HG03159 (cell line): ENCODE measurements around the gene SYCP3.
"Not testable (repeated sequence)": the region's sequence is repeated elsewhere in the genome, so short reads cannot be mapped to it uniquely, and the experiment has no call there.

Experiments
- ATAC-seq: cut with Tn5 transposase; IDR thresholded peaks from one replicate; pipeline ENCODE4 v1.9.1; 2021; ENCODE audit warnings: mild to moderate bottlenecking, moderate library complexity; ENCODE audit not compliant: unreplicated experiment

The SYCP3 gene

DNA sequence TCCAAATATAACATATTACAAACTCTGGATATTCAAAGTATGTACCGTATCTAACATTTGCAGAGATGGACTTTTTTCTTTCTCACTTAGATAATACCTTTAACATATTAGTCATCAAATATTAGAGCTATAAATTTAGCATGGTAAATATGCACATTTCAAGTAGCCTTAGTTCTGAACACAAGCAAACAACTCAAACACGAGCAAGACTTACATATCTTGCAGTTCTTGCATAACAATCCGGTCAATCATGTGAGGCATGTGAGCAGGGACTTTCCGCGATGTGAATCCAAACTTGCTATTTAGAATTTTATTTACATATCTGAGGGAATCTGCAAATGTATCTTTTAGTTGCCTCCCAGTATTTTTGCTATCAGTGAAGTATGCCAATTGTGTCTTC, 22.1 kb upstream of the SYCP3 start:
- no peak for ATAC-seq

DNA sequence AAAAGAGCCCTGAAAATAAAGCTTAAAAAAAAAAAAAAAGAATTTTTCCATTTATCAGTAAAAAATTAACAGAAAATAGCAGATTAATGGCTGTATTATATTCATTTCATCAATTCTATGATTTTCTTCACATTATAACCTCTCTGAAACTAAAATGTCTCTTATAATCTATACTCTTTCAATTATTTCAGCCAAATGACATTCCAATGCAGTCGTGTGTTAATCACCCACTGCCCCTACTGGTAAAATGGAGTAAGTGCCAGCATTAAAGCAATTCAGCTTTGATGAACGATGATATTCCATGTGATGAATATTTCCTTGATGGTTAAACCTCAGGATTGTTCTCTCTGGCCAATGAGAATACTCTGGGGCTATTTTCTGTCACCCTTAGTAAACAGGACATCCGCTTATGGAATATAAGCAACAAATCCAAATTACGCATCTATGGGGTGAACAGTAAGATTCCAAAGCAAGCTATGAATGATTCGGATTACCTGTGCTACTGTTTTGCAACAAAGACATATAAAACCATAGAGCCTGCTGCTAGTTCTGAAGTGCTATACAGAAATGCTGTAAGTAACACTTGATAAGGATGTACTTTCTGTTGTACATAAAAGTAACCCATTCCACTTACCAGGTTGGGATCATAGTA, 20.3 kb upstream of the SYCP3 start:
- ATAC-seq, result peak; percentile 54

DNA sequence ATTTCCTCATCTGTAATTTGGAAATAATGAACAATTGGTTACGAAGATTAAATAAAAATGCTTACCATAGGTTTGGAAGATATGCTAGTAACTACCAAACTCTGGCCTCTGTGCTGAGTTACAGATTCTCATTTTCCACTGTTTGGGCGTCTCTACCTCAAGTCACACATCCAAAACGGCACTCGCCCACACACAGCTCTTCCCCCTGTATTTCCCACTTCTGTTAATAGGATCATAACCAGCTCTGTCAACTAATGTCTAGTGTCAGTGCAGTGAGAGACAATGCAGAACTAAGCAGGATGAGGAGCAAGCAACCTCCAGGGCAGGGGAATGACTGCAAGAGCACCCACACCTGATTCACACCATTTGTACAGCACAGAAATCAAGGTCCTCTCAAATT, 10.9 kb upstream of the SYCP3 start:
- ATAC-seq, result no peak

DNA sequence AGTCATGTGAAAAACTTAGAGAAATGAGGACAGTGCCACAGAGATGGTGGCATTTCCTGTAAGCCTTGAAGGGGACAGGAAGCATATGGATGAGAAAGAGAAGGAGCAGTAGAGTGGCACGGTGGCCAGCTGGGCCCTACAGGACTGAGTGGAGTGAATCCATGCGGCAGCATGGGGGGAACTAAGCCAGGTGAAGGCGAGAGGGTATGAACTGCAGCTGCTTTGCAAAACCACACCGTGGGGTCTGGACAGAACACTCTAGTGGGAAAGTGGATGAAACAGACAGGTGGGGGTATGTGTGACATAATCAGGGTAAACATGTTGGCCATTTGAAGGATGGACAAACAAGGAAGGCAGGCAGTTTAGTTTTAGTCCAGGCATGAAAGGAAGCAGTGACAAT, 10.4 kb upstream of the SYCP3 start:
- no peak for ATAC-seq

DNA sequence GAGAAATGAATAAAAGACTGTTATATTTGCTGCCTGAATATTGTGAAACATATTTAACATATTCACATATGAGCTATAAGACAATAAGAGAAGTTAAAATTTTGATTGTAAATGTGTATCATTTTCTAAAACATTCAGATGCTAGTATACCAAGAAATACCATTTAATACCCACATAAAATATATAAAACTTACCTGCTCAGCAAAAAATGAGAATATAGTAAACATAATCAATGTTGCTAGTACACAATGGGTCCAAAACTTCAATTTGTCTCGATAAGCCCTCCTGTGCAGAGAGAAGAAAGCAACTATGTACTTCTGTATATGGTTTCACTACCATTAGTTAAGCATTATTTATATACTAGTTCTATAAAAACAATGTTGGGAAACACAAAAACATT, 9.6 kb upstream of the SYCP3 start:
- no peak for ATAC-seq

DNA sequence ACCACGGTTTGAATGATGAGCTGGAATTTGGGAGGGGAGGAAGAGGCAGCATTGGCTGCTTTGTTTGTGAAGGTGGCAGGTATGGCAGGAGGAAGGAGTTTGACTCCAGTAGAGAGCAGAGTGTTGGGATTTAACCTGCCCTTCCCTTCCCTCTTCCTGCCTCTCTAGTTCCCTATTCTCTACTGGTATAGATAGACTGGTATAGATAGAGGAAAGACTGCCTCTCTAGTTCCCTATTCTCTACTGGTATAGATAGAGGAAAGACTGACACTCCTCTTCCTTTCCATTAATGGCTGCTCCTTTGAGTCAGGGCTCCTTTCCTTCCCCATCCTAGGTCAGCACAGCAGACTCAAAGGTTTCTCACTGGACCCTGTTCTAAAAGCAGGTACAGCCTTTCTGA, 8.4 kb upstream of the SYCP3 start:
- no peak for ATAC-seq

DNA sequence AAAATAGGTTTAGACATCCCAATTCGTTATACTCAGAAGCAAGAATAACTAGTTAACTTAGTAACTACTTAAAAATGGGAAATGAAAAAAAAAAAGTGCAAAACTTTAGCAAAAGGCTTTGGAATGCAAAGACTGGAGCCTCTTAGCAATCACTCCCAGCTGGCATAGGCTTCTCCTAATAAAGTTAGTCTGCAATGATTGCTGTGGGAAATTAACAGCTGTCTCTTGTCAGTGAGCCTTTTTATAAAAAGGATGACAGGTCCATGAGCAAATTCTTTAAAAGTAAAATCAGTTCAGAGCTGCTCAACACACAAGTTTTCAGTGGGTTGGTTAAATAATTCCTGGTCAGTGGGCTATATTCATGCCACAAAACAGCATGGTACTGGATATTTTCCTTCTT, 7.4 kb upstream of the SYCP3 start:
- ATAC-seq, result no peak

DNA sequence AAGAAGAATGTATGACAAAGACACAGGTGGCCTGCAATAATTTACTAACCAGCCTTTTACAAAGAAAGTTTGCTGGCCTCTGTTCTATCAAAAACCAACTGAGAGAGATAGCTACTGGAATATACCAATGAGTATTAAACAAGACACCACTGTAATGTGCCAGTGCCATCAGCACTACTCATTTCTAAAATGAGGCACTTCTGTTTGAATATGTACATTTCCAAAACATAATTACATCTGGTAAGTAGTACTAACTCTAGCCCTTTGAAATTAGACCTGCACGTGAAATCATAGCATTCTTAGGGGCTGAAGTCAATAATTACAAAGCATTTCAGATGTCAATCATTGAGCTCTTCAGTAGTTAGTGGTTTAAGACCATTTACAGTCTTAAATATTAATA, 6.9 kb upstream of the SYCP3 start:
- no peak for ATAC-seq

DNA sequence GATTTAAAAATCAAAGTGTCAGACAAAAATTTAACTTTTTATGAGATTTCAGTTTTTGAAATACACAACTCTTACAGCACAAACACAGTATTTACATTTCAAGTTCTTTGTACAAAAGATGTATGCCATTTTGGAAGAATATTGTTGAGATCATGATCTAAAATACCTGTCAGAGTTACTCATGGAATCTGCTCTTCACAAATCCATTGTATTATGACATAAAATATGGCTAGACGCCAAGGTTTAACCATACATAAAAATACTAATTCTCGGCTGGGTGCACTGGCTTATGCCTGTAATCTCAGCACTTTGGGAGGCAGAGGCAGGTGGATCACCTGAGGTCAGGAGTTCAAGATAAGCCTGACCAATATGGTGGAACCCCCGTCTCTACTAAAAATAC, 6.2 kb upstream of the SYCP3 start:
- no peak for ATAC-seq

DNA sequence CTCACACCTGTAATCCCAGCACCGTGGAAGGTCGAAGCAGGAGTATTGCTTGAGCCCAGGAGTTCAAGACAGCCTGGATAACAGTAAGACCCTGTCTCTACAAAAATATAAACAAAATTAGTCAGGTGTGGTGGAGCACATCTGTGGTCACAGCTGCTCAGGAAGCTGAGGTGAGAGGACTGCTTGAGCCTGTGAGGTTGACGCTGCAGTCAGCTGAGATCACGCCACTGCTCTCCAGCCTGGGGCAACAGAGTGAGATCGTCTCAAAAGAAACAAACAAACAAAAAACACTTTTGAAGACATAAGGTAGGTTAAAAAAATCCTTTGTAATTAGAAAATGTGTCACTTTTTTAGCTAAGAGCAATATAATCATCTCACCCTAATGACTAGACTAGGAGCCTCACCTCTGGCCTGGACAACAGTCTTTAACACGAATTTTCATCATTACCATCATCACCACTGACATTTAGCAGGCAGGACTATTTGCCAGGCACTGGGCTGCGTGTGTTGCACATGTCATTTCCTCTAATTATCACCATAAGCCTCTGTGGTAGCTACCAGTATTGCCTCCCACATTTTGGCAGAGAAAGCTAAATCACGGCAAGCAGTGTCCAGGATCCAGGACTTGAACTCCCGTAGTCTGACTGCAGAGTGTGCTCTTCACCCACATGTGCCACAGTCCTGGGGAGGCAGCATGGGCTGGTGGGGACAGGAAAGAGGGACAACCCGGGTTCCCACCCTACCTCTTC, 4.6 kb upstream of the SYCP3 start:
- ATAC-seq, result peak; percentile 96

DNA sequence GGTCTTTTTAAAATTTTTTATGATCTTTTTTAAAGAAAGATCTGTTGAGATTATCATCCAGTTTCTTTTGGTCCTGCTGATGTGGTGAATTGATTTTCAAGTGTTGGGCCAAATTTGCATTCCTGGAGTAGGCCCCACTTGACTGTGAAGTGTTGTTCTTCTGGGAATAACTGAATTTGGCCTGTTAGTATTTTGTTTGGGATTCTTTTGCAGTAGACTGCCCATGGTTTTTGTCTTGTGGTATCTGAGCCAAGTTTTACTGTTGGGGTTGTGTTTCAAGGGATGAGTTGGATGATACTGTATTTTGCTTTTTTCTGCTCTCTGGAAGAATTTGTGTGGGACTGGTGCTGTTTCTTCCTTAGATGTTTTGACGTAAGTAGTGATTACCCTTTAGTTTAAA, 4.0 kb upstream of the SYCP3 start:
- no peak for ATAC-seq

DNA sequence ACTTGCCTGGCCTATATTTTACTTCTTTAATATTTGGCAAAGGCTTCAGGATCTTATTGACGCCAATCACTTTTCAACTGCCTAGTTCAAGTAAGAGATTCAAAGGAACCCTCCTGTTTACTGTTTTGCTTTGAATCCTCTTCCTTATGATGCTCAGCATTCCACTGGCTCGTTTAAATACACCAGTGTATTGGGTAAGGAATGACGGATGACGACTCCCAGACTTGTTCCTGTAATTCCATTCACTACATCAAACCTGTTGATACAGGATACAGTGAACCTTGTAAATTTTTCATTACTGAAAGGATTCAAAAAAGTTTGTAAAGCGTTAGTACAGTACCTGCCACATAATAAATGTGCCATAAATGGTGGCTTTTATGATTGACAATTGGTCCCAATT, 1.7 kb upstream of the SYCP3 start:
- no peak for ATAC-seq

DNA sequence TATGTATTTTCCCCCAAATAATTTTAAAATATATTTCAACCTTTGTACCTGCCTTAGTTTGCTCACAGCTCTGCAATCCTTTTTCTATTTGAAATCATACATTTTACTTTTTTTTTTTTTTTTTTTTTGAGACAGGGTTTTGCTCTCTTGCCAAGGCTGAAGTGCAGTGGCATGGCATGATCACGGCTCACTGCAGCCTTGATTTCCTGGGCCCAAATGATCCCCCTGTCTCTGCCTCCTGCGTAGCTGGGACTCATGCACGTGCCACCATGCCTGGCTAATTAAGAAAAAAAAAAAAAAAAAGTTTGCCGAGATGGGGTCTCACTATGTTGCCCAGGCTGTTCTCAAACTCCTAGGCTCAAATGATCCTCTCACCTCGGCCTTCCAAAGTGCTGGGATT, 1.3 kb upstream of the SYCP3 start:
- ATAC-seq, result no peak

DNA sequence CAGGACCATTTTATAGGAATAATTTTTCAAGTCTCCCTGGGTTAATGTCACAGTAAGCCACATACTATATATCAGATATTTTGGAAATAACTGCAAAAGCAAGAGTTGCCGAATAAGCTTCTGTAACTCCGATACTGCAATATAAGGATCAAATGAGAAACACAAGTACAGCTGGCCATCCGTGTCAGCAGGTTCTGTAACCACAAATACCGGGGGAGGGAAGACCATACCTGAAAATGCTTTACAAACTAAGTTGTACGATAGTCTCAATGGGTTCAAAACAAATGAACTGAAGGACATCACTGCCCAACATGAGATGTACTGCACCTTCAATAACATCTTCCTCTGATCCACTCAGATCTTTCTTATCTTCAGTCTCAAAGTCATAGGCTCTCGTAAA, 1.8 kb downstream of the SYCP3 start:
- no peak for ATAC-seq

DNA sequence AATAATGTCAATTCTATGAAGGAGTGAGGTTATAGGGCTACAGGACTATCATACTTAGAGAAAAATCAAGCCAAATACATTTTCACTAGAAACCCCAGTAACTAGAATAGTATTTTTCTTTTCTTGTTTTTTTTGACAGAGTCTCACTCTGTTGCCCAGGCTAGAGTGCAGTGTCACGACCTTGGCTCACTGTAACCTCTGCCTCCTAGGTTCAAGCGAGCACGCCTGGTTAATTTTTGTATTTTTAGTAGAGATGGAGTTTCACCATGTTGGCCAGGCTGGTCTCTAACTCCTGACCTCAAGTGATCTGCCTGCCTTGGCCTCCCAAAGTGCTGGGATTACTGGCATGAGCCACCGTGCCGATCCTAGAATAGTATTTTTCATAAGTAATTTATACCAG, 4.8 kb downstream of the SYCP3 start:
- not testable (repeated sequence) for ATAC-seq

DNA sequence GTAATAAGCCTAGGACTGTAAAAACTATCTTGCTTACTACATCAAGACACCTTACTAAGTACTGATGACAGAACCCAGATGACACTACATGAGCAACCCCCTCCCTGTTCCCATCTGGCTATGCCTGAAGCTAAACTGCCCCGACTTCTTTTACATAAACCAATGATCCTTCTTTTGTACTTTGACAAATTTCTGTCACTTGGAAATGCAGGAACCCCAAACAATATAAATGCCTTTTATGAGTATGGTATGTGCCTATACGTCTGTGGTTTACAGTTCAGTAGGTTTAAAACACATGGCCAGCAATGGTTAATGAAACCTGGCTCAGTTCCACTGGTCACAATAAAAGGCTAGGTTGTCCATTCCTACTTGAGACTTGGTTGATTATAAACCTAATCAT, 6.1 kb downstream of the SYCP3 start:
- ATAC-seq, result no peak

DNA sequence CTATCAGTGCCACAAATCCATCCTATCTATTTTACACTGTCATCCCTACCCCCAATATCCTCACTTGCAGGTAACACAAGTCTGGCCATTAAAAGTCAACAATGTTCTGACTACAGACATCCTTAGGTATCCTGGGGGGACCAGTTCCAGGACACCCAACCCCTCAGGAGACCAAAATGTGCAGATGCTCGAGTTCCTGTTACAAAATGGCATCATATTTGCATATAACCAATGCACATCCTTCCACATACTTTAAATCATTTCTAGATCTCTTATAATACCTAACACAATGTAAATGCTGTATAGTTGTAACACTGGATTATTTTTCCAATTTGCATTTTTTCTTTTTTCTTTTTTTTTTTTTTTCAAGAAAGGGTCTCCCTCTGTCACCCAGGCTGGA, 6.9 kb downstream of the SYCP3 start:
- no peak for ATAC-seq

DNA sequence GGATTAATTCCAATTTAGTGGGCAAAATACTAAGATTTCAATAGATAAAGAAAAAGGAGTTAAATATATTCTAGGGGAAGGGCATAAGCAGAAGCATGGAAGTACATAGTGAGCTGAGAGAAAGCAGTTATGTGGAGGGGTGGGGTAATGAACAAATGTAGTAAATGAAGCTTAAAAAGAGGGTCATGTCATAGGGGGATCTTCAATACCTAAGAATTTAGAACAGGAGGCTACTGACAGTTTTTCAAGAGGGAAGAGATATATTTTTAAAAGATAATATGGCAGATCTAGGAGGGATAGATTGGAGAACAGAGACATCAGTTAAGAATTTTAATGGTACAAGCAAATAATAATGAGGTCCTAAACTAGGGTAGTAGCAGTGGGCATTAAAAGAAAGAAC, 9.4 kb downstream of the SYCP3 start:
- ATAC-seq, result no peak

DNA sequence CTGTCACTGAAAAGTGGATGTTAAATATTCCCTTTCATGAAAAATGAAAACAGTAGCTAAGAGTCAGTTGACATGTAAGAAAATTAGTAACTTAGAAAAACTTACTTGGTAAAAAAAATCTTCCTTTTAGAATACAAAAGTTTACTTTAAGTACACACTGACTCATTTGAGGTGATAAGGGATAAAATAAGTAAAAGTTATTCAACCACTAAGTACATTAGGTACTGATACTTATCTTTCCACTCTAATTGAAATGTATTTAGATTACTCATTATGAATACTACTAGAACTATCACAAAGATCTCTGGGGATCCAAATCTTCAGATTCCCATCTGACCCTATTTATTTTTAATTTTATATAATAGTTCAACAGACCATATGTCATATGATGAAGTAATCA, 12.2 kb downstream of the SYCP3 start:
- no peak for ATAC-seq

DNA sequence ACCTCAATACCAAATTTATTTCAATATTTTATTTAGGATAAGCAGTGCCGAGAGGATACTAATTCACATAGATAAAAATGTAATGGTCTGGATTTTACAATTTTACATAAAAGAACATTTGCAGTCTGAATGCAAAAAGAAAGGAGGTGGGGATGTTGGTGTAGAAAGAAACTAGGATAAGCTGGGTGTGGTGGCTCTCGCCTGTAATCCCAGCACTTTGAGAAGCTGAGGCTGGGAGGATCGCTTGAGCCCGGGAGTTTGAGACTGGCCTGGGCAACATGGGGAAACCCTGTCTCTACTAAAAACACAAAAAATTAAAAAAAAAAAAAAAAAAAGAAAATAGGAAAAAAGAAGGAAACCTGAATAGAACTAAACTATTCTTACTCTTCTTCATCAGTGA, 16.9 kb downstream of the SYCP3 start:
- ATAC-seq, result no peak

DNA sequence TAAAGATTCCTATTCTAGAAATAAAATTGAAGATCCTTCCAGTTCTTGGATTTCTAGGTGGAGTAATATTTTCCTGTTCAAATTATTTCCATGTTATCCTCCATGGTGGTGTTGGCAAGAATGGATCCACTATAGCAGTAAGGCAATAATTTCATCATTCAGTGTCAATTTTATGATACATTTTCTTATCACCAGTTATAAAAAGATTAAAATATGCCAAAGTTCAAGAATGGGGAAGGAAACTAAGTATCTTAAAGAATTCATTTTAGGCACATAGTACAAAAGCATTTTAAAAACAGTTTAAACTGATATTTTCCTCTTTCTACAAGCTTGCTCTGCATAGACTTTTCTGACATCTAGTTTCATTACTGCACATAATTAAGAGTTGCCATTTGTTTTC, 19.1 kb downstream of the SYCP3 start:
- ATAC-seq, result no peak

DNA sequence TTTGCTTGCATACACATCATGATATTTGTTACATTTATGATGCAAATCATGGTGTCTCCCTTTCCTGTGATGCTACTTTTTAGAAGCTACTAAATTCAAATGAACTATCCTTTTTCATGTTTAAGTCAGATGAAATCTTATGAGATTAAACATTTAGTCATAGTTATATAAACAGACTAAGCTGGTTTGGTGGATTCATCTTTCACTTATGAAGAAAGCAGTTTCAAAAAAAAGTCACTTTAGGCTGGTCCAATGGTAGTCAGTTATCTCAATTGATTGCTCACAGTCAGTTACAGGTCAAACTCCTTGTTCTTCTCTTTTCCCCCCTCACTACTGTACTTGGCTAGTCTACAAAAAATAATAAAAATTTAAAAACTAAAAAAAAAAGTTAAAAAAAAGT, 19.7 kb downstream of the SYCP3 start:
- no peak for ATAC-seq

DNA sequence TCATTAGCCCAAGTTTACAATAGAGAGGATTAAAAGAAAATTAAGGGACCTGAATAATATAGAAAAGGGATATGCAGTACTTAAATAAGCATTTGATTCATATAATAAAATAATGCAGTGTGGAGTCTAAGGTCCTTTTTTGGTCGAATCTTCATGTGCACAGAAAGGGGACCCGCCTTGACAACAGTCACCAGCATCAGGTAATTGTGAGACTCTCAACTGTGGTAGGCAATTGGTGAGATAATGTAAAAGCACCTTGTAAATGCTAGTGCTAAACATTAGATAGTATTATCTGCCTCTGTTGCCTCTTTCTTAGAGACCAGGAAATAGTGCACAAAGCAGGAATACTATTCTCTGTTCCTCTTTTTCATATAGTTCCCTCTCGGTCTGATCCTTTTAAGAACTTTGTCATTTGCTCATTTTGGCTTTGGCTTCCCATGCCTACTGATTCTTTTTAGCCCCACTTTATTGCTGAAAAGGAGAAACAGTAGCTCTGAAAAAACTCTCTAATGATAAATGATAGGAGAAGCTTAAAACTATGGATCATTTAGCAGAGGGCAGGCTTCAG, 24.3 kb downstream of the SYCP3 start:
- ATAC-seq, result no peak
